Hippocampal formation (tissue), 2 donors: Measurements from ENCODE around the gene ZNF445.
"Not testable (repeated sequence)": the region's sequence is repeated elsewhere in the genome, so short reads cannot be mapped to it uniquely, and the experiment has no call there.

Experiments used
- DNase-seq, 2 donors: peaks; one replicate each; lab custom pipeline; 2025; lab: John Stamatoyannopoulos, UW

ZNF445 gene

GRCh38 chr3:44477312-44478030, at the start of gene ZNF445:
TSS of gene ZNF445 (minus strand) at chr3:44477670. CDS start at chr3:44455549, 22,121 bp downstream.
- DNase-seq = peak; percentile 76 to 83

DNA sequence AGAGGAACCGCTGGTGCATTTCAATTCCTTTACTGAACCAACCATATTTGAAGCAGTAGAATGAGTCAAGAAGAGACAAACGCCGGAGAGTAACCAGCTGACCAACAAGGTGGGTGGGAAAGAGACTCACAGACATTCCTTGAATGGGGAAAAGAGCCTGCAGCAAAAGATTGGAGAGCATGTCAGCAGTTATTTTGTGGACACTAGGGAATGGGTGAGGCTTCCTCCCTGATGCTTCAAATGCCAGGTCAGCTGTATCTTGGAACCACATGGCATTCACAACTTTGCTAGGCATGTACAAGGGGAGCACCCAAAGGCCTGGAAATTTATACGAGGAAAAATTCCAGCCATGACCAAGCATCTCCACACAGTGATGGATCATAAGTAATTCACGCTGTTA, 47.6 kb upstream of the ZNF445 start:
- DNase-seq = no peak

GRCh38 chr3:44522494-44522933, 45.0 kb upstream of the ZNF445 start:
- no peak for DNase-seq

- DNase-seq = no peak
Observed at GRCh38 chr3:44521721-44522120, 44.3 kb upstream of the ZNF445 start.

DNA sequence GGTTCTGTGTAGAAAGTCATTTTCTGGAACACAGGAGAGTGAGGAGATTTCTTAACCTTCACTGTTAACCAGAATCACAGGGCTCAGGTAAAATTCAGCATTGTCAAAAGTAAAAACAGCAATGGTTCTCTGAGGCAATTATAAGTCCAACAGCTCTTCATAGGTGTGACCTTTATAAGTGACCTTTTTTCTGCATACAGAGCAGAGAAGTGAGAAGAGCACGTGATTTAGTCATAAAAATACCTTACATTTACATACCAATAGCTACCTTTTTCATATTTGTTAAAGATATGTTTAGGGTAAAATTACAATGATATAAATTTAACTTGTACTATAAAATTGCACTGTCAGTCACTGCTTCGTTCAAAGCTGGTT, 41.3 kb upstream of the ZNF445 start:
- no peak for DNase-seq

DNA sequence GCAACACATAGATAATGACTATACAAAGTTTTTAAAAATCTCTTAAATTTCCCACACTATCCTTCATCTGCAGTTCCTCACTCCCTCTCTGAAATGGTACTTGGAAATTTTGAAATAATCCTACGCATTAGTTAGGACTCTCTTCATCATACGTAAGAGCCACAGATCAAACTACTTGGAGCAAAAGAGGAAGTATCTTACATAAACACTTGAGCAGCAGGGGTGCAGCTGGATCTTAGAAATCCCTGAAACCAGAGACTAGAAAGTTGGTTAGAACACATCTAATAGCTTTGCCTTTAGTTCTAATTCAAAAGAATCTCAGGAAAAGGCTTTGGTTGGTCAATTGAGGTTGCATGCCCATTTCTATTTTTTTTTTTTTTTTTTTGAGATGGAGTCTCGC, 38.8 kb upstream of the ZNF445 start:
- DNase-seq = no peak

- no peak for DNase-seq
Observed at GRCh38 chr3:44513513-44513912, 36.0 kb upstream of the ZNF445 start.

DNA sequence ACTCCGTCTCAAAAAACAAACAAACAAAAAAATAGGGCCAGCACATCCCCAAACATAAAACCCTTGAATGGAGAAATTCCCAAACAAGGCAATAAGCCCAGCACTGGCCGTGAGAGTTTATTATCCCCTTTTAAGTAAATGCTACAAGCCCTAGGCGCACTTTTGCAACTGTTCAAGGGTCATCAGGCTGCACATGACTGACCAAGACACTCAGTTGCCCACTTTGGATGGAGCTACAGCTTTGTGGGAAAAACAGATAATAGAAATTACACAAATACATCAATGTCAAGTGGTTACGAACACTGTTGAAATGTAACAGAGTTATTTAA, 33.7 kb upstream of the ZNF445 start:
- DNase-seq = no peak

DNA sequence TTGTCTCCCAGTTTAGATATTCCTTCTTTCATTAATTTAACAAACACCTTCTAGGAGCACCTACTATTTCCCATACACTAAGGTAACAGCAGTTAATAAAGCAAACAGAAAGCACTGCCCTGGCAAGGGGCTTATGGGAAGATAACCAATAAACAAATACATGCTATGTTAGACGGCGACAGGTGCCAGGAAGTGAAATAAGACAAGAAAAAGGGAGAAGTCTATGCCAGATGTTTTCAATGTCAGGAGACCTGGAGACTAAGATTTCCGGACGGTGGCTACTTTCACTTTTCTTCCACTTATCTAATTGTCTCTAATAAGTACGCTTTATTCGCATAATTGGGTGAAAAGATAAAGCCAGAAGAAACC, 32.5 kb upstream of the ZNF445 start:
- no peak for DNase-seq

GRCh38 chr3:44509393-44509921, 32.0 kb upstream of the ZNF445 start:
- no peak for DNase-seq

GRCh38 chr3:44506961-44507360, 29.5 kb upstream of the ZNF445 start:
- no peak for DNase-seq

- no peak for DNase-seq
Observed at GRCh38 chr3:44506556-44506955, 29.1 kb upstream of the ZNF445 start.

- DNase-seq = no peak
Observed at GRCh38 chr3:44504566-44504965, 27.1 kb upstream of the ZNF445 start.

DNA sequence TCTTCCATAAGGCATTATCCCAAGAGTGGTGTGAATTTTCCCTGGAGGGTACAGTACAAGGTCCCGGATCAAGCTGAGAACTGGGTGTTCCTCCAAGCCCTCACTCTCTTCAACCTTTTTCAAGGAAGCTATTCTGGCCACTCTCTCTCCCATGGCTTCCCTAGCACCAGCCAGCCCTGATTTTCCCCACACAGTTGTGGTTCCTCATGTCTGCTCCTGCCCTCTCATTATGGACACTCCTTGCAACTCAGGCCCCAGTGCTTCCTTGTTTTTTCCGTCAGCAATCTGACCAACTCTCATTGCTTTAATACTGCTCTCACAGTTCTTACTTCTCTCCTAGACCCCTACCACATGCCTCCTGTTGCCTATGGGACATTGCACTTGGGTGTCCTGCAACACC, 25.7 kb upstream of the ZNF445 start:
- not testable (repeated sequence) for DNase-seq

- DNase-seq = no peak
Observed at GRCh38 chr3:44501971-44502370, 24.5 kb upstream of the ZNF445 start.

DNA sequence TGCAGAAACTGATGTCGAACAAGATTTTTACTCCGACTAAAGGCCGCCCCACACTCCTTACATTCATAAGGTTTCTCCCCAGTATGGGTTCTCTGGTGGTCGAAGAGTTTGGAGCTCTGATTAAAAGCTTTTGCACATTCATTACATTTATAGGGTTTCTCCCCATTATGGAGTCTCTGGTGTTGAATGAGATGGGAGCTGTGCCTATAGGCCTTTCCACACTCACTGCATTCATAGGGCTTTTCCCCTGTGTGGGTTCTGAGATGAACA, 22.4 kb upstream of the ZNF445 start:
- not testable (repeated sequence) for DNase-seq

DNA sequence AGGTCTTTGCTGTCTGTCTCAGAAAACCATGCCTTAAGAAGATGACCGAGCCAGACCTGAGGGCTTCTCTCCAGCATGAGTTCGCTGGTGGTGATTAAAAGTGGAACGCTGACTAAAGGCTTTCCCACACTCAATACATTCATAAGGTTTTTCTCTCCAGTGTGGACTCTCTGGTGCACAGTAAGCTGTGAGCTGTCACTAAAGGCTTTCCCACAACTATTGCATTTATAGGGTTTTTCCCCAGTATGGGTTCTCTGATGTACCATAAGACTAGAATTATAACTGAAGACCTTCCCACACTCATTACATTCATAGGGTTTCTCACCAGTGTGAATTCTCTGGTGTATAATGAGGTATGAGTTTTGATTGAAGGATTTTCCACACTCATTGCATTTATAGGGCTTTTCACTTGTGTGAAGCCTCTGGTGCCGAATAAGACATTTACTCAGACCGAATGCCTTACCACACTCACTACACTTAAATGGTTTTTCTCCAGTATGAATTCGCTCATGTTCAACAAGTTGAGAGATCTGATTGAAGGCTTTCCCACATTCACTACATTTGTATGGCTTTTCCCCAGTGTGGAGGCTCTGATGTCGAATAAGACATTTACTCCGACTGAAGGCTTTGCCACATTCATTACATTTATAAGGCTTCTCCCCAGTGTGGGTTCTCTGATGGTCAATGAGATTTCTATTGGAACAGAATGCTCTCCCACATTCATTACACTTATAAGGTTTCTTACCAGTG, 21.9 kb upstream of the ZNF445 start:
- DNase-seq = no peak

DNA sequence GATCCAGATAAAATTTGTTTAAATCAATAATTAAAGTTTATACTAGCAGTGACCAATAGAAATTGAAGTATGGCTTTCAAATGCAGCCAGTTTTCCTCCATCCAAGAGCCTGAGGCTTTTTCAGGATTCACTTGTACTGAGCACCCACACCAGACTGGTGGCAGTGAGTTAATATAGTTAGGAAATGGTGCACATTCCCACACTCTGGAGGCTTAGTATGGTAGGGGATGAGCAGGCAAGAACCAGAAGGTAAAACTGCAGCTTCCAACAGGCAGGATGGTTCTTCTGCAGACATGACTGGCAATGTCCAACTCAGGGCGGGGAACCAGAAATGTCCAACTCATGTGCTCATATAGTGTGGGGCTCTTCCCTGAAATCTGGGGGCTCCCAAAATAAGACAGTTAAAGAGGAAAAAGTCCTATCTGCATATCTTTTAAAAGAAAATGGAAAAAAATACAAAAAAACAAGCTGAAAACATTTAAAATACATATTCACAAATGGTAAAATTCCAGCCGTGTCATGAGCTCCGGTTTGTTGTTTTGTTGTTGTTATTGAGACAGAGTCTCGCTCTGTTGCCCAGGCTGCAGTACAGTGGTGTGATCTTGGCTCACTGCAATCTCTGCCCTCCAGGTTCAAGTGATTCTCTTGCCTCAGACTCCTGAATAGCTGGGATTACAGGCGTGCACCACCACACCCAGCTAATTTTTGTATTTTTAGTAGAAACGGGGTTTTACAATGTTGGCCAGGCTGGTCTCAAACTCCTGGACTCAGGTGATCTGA, 18.4 kb upstream of the ZNF445 start:
- no peak for DNase-seq

GRCh38 chr3:44492496-44492895, 15.0 kb upstream of the ZNF445 start:
- DNase-seq = no peak

GRCh38 chr3:44482721-44483120, 5.3 kb upstream of the ZNF445 start:
- DNase-seq = no peak

DNA sequence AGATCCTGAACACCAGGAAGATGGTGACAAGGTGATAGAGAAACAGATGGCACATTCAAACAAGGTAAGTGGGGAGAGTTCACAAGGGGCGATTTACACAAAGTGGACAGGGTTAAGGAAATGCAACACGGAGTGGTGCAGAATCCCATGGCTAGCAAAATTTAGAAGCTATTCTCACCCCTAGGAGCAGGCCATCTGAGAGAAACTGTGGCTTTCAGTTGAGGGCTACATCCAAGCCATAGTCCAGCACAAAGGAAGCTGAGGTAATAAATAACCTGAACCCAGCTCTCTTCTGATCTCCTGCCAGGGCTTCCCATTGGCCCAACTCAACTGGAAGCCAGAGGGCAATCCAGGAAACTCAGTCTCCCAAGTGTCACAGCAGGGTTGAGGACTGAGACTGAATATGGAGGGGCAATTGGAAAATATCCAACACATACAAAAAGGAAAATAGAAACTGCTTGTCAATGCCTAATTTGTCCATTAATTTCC, 1.2 kb upstream of the ZNF445 start:
- DNase-seq = no peak

DNA sequence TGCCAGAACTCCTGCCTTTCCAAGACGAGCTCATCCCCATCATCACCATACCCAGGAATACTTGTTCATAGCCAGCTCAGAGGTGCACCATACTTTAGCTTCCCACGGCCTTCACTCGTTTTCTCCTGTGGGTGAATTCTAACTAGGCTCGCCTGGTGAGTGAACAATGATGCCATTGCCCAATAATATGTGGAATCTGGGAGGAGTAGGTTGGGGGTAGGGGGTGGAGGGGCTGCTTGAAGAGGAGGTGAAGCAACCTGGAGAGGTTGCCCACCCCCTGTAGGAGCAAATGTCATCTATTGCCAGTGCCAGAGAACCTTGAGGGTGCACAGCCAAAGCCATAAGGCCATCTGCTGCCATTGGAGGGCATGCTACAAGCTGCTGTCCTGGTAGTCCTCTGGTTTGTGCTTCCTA, 592 bp upstream of the ZNF445 start:
- no peak for DNase-seq

DNA sequence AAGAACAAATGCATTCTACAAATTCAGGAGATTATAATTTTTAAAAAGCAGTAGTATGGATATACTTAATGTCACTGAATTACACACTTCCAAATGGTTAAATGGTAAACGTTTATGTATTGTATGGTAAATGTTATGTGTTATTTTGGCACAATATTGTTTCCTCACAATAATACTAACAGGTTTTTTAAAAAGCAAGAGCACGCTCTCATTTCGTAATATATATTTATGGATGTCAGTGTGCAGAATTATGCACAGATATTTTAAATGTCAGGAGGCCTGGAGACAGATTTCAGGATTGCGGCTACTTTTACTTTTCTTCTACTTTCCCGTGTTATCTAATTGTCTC, 533 bp downstream of the ZNF445 start:
- no peak for DNase-seq
